H1 (cell line): ENCODE results near the gene CCDC8. TPM values are rescaled to one million over a fixed set of nuclear protein-coding genes. Genes with fewer than 3 reads are reported as not detected.

Experiments used
- CTCF ChIA-PET: fragments of 300-600 bp; sonication (Branson Sonifier 250); formaldehyde crosslinking; loops from one replicate; lab custom pipeline; 2021; ENCODE audit not compliant: partially characterized antibody; lab: Charles Lee
- POLR2A ChIA-PET: fragments of 300-600 bp; sonication (Branson Sonifier 250); formaldehyde crosslinking; loops from one replicate; lab custom pipeline; 2021; ENCODE audit warnings: inconsistent platforms; ENCODE audit not compliant: partially characterized antibody; lab: Charles Lee
- DNase-seq, 2 experiments: peaks; one replicate each; pipeline versions ENCODE4 v3.0.0 to v3.0.0-alpha.2; 2010 to 2022; ENCODE audit warnings: low spot score in 2 of 2, low read depth in 1 of 2, mixed read lengths in 1 of 2
- FAIRE-seq: peaks from 2 replicates; lab custom pipeline; 2011; peaks lifted over from hg19 to GRCh38; lab: Jason Lieb, UNC
- H2AFZ ChIP-seq: 2 replicates; pipeline ENCODE4 v1.8.1; 2012; ENCODE audit warnings: low read length, inconsistent platforms
- H2AK5ac ChIP-seq: 2 replicates; pipeline ENCODE4 v1.6.1; 2013; ENCODE audit warnings: low read depth, low read length
- H2BK120ac ChIP-seq: replicated peaks from 2 replicates; pipeline ENCODE3; 2013; ENCODE audit warnings: low read depth, low read length, inconsistent platforms
- H2BK12ac ChIP-seq: 2 replicates; pipeline ENCODE4 v1.6.1; 2013; ENCODE audit warnings: low read depth, low read length
- H2BK15ac ChIP-seq: 2 replicates; pipeline ENCODE4 v1.6.1; 2013; ENCODE audit warnings: low read length
- H2BK20ac ChIP-seq: 2 replicates; pipeline ENCODE4 v1.6.1; 2013; ENCODE audit warnings: low read length
- H2BK5ac ChIP-seq: 2 replicates; pipeline ENCODE4 v1.6.1; 2013; ENCODE audit warnings: low read depth, low read length
- H3K14ac ChIP-seq: 2 replicates; pipeline ENCODE4 v1.6.1; 2013; ENCODE audit warnings: inconsistent platforms; ENCODE audit not compliant: insufficient read length
- H3K18ac ChIP-seq: 2 replicates; pipeline ENCODE4 v1.6.1; 2013; ENCODE audit warnings: low read length; ENCODE audit errors: extremely low read depth
- H3K23ac ChIP-seq: 2 replicates; pipeline ENCODE4 v1.6.1; 2013; ENCODE audit warnings: inconsistent platforms; ENCODE audit not compliant: insufficient read length
- H3K23me2 ChIP-seq: 2 replicates; pipeline ENCODE4 v1.6.1; 2013; ENCODE audit warnings: low read depth, low read length
- H3K27ac ChIP-seq: 2 replicates; pipeline ENCODE4 v1.6.1; 2011; ENCODE audit warnings: low read depth, low read length, inconsistent platforms
- H3K27me3 ChIP-seq, 4 experiments: replicated peaks in 1 of 4; 1 replicate in 1 of 4; 2 replicates in 3 of 4; pipeline versions ENCODE4 v1.6.1 to v1.8.1; 2011 to 2013; ENCODE audit warnings: low read length in 3 of 4, mild to moderate bottlenecking in 3 of 4, inconsistent platforms in 2 of 4, mixed read lengths in 2 of 4, moderate library complexity in 1 of 4; ENCODE audit not compliant: control insufficient read depth in 3 of 4, insufficient read depth in 3 of 4; ENCODE audit errors: extremely low read depth in 1 of 4
- H3K36me3 ChIP-seq, 4 experiments: 2 replicates each; pipeline versions ENCODE4 v1.6.1 to v1.8.1; 2011 to 2013; ENCODE audit warnings: mild to moderate bottlenecking in 4 of 4, low read length in 3 of 4, moderate library complexity in 2 of 4, control low read depth in 1 of 4, inconsistent platforms in 1 of 4; ENCODE audit not compliant: insufficient read depth in 4 of 4, control insufficient read depth in 2 of 4
- H3K4ac ChIP-seq: replicated peaks from 2 replicates; pipeline ENCODE3; 2013; ENCODE audit warnings: low read length, low read depth, mixed read lengths, inconsistent platforms; ENCODE audit not compliant: insufficient read length
- H3K4me1 ChIP-seq, 4 experiments: replicated peaks in 1 of 4; 1 replicate in 1 of 4; 2 replicates in 3 of 4; pipeline versions ENCODE4 v1.6.1 to v1.8.1; 2011 to 2013; ENCODE audit warnings: low read length in 3 of 4, inconsistent platforms in 2 of 4, mixed read lengths in 1 of 4; ENCODE audit not compliant: insufficient read depth in 4 of 4, control insufficient read depth in 3 of 4
- H3K4me2 ChIP-seq, 2 experiments: 2 replicates each; pipeline versions ENCODE4 v1.6.1 to v1.8.1; 2011 to 2013; ENCODE audit warnings: low read depth in 2 of 2, low read length in 2 of 2, control low read depth in 1 of 2, inconsistent platforms in 1 of 2, mild to moderate bottlenecking in 1 of 2; ENCODE audit not compliant: insufficient read depth in 1 of 2
- H3K4me3 ChIP-seq, 4 experiments: fragments of 200-600, 300-600 bp in 1 of 4; sonication (generic), shearing (Covaris generic), sonication (Bioruptor Twin) in 1 of 4; 2 replicates each; pipeline versions ENCODE4 v1.5.1 to v1.8.1; 2011 to 2016; ENCODE audit warnings: low read length in 4 of 4, low read depth in 3 of 4, control low read depth in 2 of 4, inconsistent platforms in 2 of 4, mild to moderate bottlenecking in 2 of 4, mixed read lengths in 1 of 4, moderate library complexity in 1 of 4; ENCODE audit not compliant: insufficient read depth in 2 of 4; ENCODE audit errors: extremely low read depth in 1 of 4
- H3K56ac ChIP-seq: replicated peaks from 2 replicates; pipeline ENCODE3; 2013; ENCODE audit warnings: low read depth, mild to moderate bottlenecking, mixed read lengths, low read length, inconsistent platforms; ENCODE audit not compliant: insufficient read length
- H3K79me1 ChIP-seq: 2 replicates; pipeline ENCODE4 v1.6.1; 2013; ENCODE audit warnings: low read depth, low read length, control low read depth
- H3K79me2 ChIP-seq, 2 experiments: 2 replicates each; pipeline versions ENCODE4 v1.6.1 to v1.8.1; 2012 to 2013; ENCODE audit warnings: low read length in 2 of 2, mild to moderate bottlenecking in 2 of 2, inconsistent platforms in 1 of 2; ENCODE audit not compliant: insufficient read depth in 2 of 2, control insufficient read depth in 1 of 2
- H3K9ac ChIP-seq, 4 experiments: replicated peaks in 1 of 4; 1 replicate in 1 of 4; 2 replicates in 3 of 4; pipeline versions ENCODE4 v1.6.1 to v1.8.1; 2011 to 2013; ENCODE audit warnings: low read depth in 3 of 4, low read length in 3 of 4, control low read depth in 2 of 4, mild to moderate bottlenecking in 2 of 4, moderate library complexity in 2 of 4, inconsistent platforms in 1 of 4; ENCODE audit errors: extremely low read depth in 1 of 4
- H3K9me3 ChIP-seq, 2 experiments: 2 replicates each; pipeline versions ENCODE4 v1.6.1 to v1.8.1; 2012 to 2013; ENCODE audit warnings: mild to moderate bottlenecking in 2 of 2, moderate library complexity in 2 of 2, control low read depth in 1 of 2, inconsistent platforms in 1 of 2, low read depth in 1 of 2, low read length in 1 of 2, mixed read lengths in 1 of 2; ENCODE audit not compliant: insufficient read depth in 2 of 2
- H4K20me1 ChIP-seq, 2 experiments: replicated peaks in 1 of 2; 2 replicates each; pipeline versions ENCODE3 to v1.8.1; 2011 to 2013; ENCODE audit warnings: inconsistent platforms in 2 of 2, low read length in 2 of 2, mild to moderate bottlenecking in 1 of 2; ENCODE audit not compliant: insufficient read depth in 2 of 2, control insufficient read depth in 1 of 2
- H4K5ac ChIP-seq: 2 replicates; pipeline ENCODE4 v1.6.1; 2013; ENCODE audit warnings: low read length, low read depth, mixed read lengths, inconsistent platforms; ENCODE audit not compliant: insufficient read length
- H4K8ac ChIP-seq: 2 replicates; pipeline ENCODE4 v1.8.0; 2013; ENCODE audit warnings: mild to moderate bottlenecking, moderate library complexity, low read length, inconsistent platforms; ENCODE audit not compliant: insufficient read depth; ENCODE audit errors: extremely low read depth
- H4K91ac ChIP-seq: replicated peaks from 2 replicates; pipeline ENCODE3; 2013; ENCODE audit warnings: low read length, mixed read lengths, inconsistent platforms; ENCODE audit not compliant: insufficient read length
- CEBPB ChIP-seq: IDR thresholded peaks from 2 replicates; pipeline ENCODE4 v1.6.1; 2012; ENCODE audit warnings: low read depth, low read length
- MAFK ChIP-seq: IDR thresholded peaks from 2 replicates; pipeline ENCODE4 v1.6.1; 2012; ENCODE audit warnings: low read depth, mild to moderate bottlenecking, improper control_type of control experiment, low read length
- WGBS, 2 experiments: shearing (Covaris generic) in 1 of 2; methylation state at CpG; one replicate each; pipeline versions ENCODE4 v1.1.6 to v1.1.7; 2013 to 2015; ENCODE audit warnings: low lambda C conversion rate in 2 of 2, mixed read lengths in 2 of 2, inconsistent platforms in 1 of 2, low coverage in 1 of 2, missing lambda C conversion rate in 1 of 2; ENCODE audit not compliant: insufficient replicate concordance in 2 of 2, insufficient coverage in 1 of 2, insufficient read length in 1 of 2; ENCODE audit errors: extremely low coverage in 1 of 2, missing lambda C conversion rate in 1 of 2; 5-methylcytosine and 5-hydroxymethylcytosine counted together
- polyA plus RNA-seq, 7 experiments: library from polyadenylated mRNA; depleted of rRNA in 3 of 7; stranded (reverse) in 5 of 7; unstranded in 2 of 7; fragments of >200 nt in 5 of 7; fragments of 200-250 nt in 2 of 7; gene quantifications; 1 replicate in 5 of 7; 2 replicates in 1 of 7; 4 replicates in 1 of 7; pipeline versions ENCODE4 v1.2.1 to v1.2.3, GENCODE V29; 2011 to 2013; ENCODE audit warnings: missing spikeins in 2 of 7, mixed read lengths in 2 of 7
- total RNA-seq: library from RNA; stranded (reverse); fragmentation: NEBNext Ultra II Directional; extraction: Animal tissue kit (Norgen Biotek cat#: 25700); gene quantifications from 2 replicates; pipeline ENCODE4 v1.2.1, GENCODE V29; 2021

Gene CCDC8
- total and polyA plus RNA-seq, 2 of the 8 experiments (the other 6 are each of a cell fraction or from before 2014, with no cell fraction given): 4.9 to 13.6 TPM

DNA sequence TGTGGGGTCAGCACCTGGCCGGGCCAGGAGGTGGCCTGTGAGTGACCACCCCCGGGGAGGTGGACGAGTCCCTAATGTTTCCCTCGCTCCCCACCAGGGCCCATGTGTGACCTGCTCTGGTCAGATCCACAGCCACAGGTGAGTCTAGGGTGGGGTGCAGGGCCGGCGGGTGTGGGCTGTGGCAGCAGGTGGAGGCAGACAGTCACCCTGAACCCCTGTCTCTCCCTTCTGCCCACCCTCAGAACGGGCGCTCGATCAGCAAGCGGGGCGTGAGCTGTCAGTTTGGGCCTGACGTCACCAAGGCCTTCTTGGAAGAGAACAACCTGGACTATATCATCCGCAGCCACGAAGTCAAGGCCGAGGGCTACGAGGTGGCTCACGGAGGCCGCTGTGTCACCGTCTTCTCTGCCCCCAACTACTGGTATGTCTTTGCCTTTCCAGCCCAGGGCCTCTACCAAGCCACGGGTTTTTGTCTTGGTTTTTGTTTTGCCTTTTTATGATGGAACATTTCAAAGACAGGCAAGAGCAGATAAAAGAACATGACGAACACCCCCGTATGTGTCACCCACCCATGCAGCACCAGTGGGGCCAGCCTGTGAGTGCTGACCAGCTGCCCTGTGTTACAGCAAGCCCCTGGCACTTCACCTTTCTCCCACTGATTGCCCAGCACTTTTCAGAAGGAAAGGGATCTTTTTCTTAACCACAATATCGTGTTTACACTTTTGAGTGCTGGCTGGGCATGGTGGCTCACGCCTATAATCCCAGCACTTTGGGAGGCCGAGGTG, 24.9 kb downstream of the CCDC8 start:
- WGBS, 2 experiments: 84% methylated on average over 24 of the region's 25 CpGs; no CpG with 5 or more reads in 1 of the 2 experiments
- no peak for FAIRE-seq
- Histone ChIP-seq H3K79me2 (no peaks in the 10 kb centered on the region), H2AFZ (no peak overlapping the region), H3K4me1 (peaks cover 0 to 2% (median 0%) of the 10 kb centered on the region in 4 experiments; a peak in 3 of 7 replicates), H3K23ac (no peak overlapping the region), H4K20me1 (peaks cover 2 to 11% of the 10 kb centered on the region in 2 experiments), H3K4me3 (no peak overlapping the region), H3K9ac (no peak overlapping the region), H3K79me1 (no peaks in the 10 kb centered on the region; the same call in 1 of the 2 replicates), H2BK15ac (no peak overlapping the region), H2BK120ac (no peak overlapping the region), H3K9me3 (no peaks in the 10 kb centered on the region; a peak in 1 of 4 replicates), H3K23me2 (no peaks in the 10 kb centered on the region), H3K14ac (no peak overlapping the region), H4K5ac (no peak overlapping the region), H4K8ac (no peak overlapping the region), H3K4ac (no peak overlapping the region), H3K4me2 (no peak overlapping the region), H3K56ac (no peak overlapping the region), H3K27ac (no peak overlapping the region), H3K27me3 (no peaks in the 10 kb centered on the region), H3K36me3 (peaks cover 11 to 64% (median 51%) of the 10 kb centered on the region in 4 experiments; a peak in 6 of 8 replicates), H2BK12ac (no peak overlapping the region), H4K91ac (no peak overlapping the region), H2BK20ac (no peak overlapping the region), H2AK5ac (no peak overlapping the region), H2BK5ac (no peak overlapping the region), H3K18ac (no peak overlapping the region)
- DNase-seq: no peak
- ChIA-PET CTCF (interaction anchor here (0.6 to 3.9 kb wide), 5 partner anchors 42 to 1374 kb away, joined by 3 to 15 read pairs (median 3); partner anchors contain the start of gene PPP5C), POLR2A (no interaction called here)
- TF ChIP-seq MAFK (no peak), CEBPB (no peak)
